ENCODE data around the gene DRC3.

The DRC3 gene

DNA sequence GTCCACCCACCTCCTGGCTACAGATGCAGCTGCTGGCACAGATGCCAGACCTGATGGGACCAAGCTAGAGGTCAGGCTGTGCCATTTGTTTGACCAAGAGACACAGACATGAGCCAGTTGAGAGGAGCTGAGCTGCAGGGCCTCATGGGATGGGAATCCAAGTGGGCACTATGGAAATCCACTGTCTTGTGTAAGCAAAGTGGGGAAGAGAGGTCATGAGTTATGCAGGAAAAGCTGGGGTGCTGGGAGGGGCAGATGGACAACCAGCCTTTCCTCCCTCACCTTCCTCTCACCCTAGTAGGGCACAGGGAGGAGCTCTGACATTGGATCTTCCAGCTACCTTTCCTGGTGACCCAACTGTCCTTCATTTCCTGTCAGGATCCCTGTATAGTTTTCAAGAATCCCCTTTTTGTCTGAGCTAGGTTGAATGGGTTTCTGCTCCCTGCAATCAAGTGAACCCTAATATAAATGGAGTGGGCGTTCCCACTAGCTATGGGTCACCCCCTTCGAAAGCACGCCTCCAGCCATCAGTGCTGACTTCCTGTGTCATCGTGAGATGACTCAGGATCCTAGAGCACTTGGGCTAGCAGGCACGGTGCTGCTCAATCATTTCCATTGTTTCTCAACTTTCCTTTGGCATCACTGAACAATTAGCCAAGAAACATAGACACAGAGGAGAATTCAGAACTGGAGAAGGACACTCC is 52.7 kb downstream of the DRC3 start:
- DNase-seq (ENCODE audit: low read depth), result peak; percentile 59

DNA sequence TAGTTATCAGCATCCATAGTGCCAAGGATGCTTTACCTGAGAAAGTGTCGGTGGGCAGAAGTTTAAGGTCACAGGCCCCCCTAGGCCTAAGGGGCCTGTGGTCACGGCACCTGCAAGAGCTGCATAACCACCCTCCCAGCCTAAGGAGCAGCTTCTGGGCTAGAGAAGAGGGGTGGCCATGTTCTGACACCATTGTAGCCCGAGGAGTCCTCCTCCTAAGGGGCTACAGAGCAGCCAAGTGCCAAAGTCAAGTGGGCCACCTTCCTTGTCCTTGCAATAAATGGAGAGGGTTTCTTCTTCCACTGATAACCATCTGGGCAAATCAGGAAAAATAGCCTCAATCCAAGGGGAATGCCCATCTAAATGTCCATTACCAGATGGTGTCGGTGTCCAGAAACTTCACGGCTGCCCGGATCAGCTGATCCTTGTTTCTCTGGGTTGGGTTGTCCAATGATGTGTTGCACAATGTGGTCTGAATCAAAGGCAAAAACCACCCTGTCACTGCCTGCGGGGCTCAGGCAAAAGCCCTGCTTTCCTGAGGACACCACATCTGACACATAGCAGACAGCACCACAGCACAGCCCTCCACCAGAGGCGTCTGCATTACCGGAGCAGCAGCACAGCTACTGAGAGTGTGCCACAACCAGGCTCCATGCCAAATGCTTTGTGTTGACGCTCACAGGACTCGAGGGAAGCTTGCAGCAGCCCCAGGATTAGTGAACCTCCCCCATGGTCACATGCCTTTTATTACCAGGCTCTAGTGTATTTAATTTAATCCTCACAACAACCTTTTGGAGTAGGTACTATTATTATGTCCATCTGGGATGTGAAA is 53.5 kb downstream of the DRC3 start:
- peak; percentile 83 for DNase-seq (ENCODE audit: low read depth)

DNA sequence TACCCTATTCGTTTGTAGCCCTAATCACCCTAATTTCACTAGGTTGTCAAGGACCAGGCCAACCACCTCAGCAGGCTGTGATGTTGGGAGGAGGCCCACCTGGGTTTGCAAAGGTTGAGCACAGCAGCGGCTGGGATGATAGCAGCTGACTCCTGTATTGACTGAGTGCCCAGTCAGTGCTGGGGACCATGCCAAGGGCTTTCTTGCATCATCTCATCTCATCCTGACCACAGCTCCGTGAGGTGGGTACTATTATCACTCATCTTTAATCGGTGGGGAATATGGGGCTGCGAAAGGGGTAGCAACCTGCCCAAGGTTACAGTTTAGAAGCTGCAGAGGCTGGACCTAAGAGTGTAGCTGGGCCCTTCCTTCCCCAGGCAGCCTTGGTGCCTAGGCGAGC is 54.6 kb downstream of the DRC3 start:
- no peak for DNase-seq (ENCODE audit: low read depth)

DNA sequence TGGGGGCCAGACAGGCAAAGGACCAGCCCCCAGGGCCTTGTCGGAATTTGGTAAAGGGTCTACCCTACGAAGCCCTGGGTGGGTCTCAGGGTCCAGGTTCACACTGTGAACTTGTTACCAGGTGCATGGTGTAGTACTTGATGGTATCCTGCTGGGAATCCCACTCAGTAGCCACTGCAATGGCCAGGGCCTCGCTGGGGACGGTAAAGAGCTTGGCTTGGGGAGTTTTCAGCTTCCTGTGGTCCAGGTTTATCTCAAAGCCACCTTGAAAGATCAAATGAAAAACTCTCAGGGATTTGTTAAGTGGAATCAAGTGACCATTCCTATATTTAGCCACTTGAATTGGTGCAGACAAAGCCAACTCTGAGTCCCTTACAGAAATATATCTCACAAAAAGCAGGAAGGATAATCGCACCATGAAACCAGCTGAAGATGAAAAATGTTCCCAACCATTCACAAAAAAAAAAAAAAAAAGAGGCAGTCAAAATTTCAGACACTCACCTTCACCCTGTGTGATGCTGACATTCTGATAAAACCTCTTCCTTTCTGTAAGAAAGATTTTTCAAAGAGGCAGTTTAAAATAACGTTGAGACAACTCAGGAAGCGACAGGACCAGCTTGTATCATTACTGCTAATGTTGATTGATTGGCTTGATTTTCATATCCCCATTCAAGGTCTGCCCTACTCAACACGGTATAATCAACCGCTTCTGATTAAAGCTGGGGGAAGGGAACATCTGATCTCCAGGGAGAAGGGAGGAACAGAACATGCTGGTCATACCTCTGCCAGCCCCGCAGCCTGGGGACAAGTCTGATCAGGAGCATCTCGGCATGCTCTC is 55.7 kb downstream of the DRC3 start:
- DNase-seq (ENCODE audit: low read depth), result no peak

DNA sequence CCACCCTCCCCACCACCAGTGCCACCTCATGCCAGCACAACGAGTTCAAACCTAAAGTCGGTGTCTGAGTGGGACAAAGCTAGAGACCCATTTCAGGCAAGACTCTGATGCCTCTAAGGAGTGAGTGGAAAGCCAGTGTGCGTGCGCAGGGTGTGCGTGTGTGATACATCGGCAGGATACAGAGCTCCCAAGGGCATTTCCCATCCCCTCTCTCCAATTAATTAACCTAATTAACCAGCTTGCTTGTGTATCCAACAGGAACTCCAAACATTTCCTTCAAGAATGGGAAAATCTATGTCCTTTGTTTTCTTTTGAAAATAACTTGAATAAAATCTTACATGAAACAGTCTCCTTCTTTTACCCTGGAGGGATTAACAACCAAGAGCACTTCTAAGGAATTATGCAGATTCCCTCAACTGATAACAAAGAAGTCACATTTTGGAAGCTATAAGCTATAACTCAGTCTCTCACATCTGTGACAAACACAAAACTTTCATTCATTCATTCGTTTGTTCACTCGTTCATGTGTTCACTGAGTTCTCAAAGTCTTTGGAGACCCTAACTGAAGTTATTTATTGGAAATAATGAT is 56.4 kb downstream of the DRC3 start:
- no peak for DNase-seq (ENCODE audit: low read depth)

DNA sequence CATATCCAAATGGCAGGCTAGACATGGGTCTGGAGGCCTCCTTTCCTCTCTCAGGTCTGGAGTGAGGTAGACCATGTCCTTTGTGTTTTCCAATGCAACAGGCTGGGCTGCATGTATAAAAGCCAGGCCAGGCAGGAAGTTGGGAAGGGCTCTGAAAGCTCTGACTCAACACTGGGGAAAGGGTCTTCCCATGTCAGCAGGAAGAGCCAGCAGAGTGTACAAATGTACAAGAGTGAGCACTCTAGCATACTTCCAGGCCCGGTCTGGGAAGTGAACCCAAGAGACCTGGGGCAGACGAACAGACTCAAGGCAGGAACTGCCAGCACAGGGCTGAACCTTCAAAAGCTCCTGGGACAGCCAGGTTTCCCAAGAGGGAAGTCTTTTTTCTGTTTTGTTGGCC is 59.3 kb downstream of the DRC3 start:
- no peak for DNase-seq (ENCODE audit: low read depth)

DNA sequence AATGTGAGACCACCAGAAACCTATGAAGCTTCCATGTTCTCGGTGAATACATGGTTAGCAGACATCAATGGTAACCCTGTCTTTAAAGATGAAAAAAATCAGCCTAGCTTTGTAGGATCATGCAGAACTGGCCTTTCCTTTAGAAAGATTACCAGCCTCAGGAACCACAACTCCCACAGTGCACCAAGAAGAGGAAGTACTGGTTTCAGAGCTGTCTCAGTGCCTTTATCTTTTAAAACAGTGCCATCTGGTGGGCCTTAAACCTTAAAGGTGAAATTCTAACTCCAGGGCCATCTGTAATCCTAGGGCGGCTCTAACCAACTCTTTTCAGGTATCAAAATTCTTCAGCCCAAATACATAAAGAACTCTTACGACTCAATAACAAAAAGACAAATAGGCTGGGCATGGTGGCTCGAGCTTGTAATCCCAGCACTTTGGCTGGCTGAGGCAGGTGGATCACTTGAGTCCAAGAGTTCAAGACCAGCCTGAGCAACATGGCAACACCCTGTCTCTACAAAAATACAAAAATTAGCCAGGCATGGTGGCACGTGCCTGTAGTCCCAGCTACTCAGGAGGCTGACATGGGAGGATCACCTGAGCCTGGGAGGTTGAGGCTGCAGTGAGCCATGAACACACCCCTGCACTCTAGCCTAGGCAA is 60.9 kb downstream of the DRC3 start:
- peak; percentile 88 for DNase-seq (ENCODE audit: low read depth)

DNA sequence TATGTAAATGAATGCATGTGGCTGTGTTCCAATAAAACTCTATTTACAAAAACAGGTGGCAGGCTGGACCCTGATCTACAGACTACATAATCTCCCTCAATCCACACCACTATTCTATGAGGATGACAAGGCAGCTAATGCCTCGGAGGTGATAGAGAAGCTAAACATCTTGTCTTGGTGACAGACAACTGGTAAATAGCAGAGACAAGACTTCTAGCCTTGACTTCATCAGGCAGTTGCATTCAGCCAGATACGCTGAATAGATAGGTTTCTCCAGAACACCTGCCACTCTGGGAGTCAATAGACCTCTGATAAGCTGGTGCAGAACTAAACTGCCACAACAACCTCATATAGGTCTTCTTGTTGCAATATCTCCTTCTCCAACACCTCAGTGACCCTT is 63.0 kb downstream of the DRC3 start:
- no peak for DNase-seq (ENCODE audit: low read depth)

DNA sequence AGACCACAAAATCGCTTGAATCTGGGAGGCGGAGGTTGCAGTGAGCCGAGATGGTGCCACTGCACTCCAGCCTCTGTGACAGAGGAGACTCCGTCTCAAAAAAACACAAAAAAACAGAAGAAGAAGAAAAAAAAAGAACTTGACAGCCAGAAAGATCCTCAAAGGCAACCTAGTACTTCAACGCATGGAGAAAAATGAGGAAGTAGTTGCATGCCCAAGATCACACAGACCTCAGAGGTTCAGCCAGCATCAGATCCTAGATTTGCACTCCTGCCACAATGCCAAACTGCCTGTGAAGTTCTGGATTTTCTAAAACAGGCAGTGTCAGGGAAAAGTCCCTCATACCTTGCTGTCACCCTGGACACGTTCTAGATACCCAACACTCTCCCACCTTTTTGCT is 64.8 kb downstream of the DRC3 start:
- DNase-seq (ENCODE audit: low read depth), result no peak

DNA sequence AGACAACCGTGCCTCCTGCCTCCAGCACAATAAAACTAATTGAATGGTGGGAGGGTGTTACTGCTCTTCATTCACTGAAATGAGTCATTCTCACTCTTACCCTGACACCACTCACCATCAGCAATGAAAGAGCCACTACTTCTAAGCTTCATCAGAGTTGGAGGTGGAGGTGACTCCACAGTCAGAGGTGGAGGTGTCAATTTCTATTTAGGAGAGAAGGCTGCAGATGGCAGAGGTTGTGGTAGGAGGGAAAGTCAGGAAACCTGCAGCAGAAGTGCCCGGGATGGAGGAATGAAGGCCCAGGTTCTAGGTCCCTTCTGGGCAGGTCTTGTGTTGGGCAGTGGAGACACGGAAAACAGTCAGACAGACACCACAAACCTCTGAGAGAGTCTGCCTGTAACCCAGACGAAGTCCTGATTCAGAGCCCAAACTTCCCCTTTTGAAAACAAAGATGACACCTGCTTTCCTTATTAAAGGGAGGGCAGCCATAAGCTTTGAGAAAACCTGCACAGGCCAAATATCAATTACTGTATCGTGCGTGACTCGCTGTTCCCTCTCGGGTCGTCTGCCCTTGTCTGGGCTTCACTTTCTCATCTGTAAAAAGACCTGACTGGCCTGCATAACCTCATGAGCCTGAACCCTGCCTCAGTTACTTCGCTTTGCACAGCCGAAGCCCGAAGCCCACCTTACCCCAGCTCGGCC is 65.6 kb downstream of the DRC3 start:
- no peak for DNase-seq (ENCODE audit: low read depth)

DNA sequence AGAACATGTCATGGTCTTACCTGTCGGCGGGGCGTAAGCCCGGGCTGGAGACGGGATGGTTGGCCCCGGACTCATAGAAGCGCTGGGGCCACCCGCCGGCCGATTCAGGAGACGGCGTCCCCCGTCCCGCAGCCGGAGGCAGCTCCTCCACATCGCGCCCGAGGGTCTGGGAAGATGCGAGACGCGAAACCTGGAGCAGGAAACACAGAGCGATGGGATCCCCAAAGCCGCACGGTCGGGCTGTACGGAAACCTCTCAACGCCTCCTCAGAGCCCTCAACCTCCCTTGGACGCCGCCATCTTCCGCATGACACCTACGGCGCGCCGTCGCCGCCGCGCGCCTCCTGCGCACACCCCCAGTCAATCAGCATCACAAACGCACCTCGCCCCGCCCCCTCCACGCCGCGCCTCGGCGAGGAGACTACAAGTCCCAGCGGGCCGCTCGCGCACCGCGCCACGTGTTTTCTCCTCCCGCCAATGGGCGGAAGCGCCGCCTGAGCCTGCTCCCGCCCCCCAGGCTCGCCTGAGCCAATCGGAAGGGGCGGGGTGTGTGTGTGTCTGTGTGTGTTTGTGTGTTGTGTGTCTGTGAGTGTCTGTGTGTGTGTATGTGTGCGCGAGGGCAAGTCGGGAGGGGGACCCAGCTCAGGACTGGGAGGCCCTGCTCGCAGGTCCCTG is 66.3 kb downstream of the DRC3 start, which contains the start of the genes ATPAF2 and GID4:
TSS of gene ATPAF2 (minus strand) at position 308 of the 674 bp plus-strand sequence. CDS start at position 153, 155 bp downstream.
TSS of gene GID4 (plus strand) at position 548 of the 674 bp plus-strand sequence. CDS start at position 605, 57 bp downstream.
- peak; percentile 98 for DNase-seq (ENCODE audit: low read depth)

DNA sequence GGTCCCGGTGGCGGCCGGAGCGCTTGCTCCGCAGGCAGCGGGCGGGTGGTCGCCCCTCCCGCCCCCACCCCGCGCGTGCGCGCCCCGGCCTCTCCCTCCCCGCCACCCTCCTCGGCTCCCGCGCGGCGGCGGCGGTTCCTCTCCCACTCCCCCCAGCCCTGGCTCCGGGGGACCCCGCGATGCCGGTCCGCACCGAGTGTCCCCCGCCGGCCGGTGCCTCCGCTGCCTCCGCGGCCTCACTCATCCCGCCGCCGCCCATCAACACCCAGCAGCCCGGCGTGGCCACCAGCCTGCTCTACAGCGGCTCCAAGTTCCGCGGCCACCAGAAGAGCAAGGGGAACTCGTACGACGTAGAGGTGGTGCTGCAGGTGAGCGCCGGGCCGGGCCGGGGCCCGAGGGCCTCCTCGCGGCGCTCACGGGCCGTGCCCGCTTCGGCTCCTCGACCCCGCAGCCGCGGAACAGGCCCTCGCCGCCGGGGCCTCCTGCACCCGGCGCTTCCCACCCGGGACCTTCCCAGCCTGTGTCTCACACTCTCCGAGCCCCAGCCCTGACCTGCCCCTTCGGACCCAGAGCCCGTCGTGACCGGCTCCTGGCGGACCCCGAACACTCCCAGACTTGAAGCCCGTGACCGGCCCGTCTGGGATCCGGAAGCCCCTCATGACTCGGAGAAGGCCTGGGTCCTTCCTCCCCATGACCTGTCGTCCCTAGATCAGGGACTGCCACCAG is 67.0 kb downstream of the DRC3 start:
- no peak for DNase-seq (ENCODE audit: low read depth)

DNA sequence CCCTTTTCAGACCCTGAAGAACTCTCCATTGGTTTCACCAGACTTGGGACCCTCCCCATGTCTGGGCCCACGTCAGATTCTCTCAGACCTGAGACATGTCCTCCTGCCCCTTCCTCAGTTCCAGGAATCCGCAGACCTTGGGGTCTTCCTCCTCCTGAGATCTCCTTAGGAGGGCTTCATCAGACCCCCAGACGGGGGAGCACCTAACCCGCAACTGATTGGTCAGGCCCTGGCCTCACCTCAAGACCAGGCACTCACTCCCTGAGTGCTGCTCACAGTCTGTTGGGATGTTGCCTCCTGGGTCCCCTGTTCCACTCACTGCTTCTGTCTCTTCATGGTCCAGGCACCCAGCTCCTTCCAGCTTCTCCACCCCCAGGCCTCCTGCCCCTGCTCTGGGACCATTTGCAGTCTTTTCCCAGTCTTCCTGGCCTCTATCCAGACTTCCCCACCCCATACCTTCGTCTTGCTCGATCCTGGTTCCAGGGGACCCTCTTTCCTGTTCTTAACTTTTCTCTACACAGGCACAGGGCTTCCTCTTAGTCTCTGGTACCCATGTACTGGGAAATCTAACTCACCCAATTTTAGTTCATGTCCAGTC is 67.7 kb downstream of the DRC3 start:
- DNase-seq (ENCODE audit: low read depth), result no peak

DNA sequence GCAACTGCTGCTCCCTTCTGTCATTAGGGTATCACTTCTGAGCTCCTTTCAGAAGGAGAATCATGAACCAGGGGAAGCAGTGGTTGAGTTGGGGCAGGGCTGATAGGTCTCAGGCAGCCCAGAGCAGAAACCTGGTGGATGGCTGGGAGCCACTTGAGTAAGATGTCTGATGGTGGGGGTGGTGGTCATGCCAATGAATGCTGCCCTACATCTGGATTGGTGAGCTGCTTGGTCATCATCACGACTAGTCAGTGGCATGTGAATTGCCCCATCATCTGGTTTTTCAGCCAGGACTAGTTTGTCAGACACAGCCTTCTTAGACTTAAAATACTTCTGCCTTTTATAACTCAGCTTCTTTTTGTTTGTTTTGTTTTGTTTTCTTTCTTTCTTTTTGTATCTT is 69.1 kb downstream of the DRC3 start:
- DNase-seq (ENCODE audit: low read depth), result peak; percentile 79

DNA sequence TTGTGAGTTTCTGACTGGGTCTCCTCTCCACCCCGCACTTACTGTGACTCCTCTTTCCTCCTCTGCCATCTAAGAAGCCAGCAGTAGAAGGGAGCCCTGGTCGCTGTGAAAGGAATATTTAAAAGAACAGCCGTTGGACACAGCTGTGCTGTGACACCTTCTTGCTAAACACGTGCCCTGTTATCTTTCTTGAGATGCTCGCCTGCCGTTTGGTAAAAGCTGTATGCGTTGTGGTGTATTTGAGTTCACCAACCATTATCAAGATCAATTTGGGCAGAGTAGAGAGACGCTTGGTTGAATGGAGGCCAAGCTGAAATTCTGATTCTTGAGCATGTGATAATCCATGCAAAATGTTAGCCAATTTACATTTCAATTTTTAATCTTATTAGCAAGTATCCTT is 70.3 kb downstream of the DRC3 start:
- no peak for DNase-seq (ENCODE audit: low read depth)

DNA sequence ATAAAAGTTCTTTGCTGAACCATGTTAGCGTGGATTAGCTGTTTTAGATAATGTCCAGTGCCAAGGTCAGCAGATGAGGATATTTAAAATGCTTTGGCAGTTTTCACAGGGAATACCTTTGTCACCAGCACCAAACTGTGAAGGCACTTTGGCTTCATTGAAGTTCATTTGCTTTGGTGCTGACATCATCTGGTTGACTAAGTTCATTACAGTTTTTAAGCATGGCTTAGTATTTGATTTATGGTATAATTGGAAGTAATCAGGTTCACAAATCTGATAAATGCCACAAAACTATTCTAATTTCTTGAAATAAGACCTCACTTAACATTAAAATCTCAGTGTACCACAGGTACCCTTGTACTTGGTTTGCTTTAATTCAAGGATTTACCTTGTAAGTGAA is 70.8 kb downstream of the DRC3 start:
- no peak for DNase-seq (ENCODE audit: low read depth)

DNA sequence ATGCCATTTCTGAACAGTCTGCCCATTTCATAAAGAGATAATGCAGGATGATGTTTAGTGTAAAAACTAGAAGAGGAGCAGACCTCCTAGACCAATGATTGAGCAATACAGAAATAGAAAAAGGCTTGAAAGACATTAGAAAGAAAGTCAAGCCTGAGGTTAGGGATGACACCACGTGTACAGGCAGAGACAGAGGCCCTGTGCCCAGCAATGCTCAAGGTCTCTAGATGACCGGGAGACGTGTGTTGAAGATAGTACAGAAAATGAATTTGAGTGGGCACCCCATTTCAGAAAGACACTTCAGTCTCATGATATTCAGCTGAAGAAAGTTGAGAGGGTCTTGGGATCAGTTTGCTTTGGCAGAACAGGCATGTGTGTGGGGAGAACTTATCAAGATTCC is 71.9 kb downstream of the DRC3 start:
- DNase-seq (ENCODE audit: low read depth), result no peak

DNA sequence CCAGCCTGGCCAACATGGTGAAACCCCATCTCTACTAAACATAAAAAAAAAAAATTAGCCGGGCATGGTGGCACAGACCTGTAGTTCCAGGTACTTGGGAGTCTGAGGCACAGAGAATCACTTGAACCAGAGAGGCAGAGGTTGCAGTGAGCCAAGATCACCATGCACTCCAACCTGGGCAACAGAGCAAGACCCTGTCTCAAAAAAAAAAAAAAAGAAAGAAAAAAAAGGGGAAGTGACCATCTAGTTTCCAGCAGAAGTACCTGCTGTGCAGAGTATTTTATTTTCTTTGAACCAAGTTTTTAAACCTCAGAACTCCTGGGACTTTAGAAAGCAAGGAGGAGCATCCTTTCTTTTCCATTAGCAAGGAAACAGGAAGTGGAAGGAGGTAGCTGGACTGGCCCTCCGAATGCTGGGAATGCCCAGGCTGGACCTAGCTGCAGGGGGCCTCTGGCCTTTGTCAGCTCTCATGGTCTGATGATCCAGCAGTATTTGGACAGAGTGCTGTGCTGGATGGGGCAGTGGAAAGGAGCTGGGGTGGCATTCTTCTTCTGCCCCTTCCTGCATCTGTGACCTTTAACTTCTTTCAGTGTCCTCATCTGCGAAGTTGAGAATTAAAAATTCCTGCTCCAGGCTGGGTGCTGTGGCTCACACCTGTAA is 73.2 kb downstream of the DRC3 start:
- DNase-seq (ENCODE audit: low read depth), result no peak

DNA sequence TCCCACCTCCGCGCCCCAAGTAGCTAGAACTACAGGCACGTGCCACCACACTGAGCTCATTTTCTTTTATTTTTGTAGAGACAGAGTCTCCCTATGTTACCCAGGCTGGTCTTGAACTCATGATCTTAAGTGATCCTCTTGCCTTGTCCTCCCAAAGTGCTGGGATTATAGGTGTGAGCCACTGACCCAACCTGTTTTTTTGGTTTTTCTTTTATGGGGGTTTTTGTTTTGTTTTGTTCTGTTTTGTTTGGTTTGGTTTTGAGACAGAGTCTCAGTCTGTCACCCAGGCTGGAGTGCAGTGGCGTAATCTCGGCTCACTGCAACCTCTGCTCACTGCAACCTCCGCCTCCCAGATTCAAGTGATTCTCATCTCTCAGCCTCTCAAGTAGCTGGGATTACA is 82.9 kb downstream of the DRC3 start:
- no peak for DNase-seq (ENCODE audit: low read depth)

All from amniotic epithelial cell (primary cell).